GM18858 (cell line): ENCODE measurements around the gene LHPP.

ENCODE experiments used
- ATAC-seq: cut with Tn5 transposase; IDR thresholded peaks from one replicate; pipeline ENCODE4 v1.9.1; 2021; ENCODE audit not compliant: unreplicated experiment

LHPP gene

DNA sequence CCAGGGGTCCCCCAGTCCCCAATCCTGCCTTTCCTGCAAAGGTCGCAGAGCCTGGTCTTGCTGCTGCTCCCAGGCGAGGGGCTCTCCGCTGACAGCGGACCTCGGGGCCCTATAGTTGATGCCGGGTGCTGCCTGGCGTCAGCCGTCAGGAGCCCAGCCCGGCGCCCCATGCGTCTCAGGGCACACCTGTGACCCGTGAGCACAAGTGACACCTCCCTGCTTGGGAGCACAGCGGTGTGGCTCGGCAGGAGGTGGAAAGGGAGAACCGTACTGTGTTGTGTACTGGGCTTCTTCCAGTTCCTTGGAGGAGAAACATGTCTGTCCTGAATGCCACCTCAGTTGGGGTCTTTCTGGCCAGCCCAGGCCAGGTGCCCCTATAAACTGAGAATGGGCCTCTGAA, 56.7 kb downstream of the LHPP start:
- ATAC-seq: no peak

DNA sequence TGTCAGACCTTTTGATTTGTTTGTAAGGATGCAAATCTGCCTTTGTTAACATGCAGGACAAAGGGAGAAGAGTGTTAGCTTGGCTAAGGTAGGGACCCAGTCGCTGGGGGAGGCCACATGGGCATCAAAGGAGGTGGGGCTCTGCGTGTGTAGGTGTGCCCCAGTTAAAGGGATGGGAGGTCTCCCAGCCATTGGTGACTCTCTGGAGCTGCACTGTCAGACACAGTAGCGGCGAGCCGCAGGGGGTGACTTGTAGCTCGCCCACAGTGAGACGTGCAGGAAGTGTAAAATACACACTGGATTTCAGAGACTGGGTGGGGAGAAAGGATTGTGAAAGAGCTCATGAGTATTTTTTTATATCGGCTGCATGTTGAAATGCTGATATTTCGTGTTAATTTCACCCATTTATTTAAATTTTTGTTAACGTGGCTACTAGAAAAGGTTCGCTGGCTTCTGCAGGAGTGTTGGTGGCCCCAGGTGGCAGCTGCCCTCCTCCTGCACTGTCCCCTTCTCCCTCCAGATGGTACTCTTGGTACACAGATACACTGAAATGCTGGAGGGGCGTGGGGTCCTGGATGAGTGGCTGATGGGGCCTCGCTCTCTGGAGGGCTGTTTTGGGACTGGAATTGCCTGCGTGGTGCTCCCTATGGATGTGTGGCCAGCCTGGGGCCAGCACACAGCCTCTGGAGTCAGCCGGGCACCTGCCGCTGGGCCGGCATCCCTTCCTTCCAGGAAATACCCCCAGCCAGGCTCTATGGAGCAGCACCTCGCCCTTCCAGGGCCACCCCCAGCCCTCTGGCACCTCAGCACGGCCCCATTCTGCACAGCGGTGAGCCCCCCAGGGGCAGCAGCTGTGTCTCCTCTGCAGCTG, 59.2 kb downstream of the LHPP start:
- ATAC-seq: no peak

DNA sequence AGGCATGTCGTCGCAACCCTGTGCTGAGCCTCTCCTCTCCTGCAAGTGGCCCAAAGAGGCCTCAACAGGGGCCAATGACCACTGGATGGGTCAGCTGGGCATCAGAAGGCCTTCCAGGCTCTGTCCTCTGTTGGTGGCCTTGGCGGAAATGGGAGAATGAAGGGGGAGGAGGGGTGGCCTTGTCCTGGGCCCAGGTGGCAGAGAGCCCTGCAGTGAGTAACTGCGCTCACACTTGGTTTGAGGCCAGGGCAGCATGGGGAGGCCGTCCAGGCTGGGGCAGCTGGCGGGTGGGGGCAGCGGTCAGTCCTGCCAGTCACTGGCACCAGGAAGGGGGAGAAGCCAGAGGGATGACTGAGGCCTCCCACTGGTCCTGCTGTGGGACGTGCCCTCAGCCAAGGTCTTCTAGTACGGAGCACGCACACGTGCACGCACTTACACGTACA, 59.8 kb downstream of the LHPP start:
- ATAC-seq: no peak

DNA sequence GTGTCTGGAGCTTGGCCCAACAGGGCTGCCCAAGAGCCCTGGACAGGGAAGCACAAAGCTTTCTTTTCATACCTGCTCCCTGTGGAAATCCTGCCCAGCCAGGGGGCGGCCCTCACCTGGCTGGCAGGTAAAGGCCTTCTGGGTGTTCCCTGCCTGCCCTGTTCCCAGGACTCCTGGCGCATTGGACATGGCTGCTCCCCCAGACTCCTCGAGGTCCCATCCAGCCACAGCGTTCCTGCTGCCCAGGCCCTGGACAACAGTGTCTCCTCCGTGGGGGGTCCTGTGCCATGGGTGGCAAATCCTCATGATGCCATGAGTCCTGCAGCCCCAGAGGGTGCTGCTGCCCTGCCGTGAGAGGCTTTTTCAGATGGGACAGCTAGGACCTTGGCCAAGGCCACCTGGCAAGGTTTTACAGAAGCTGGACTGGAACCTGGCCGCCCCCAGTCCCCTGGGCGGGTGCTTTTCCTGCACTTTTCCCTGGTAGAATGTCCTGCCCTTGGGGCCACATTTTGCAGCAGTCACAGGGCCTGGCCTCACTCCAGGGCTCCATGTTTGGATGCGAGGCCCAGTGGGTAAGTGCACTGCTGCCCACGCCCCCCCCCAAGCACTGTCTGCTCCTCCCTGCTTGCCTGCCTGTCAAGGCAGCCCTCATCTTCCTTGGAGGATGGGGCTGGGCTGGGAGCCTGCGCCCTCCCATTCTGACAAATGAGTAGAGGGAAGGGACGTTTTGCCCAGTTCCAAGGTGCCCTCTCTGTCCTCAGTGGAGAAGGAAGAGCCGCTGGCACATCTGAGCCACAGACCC, 60.7 kb downstream of the LHPP start:
- ATAC-seq: no peak

DNA sequence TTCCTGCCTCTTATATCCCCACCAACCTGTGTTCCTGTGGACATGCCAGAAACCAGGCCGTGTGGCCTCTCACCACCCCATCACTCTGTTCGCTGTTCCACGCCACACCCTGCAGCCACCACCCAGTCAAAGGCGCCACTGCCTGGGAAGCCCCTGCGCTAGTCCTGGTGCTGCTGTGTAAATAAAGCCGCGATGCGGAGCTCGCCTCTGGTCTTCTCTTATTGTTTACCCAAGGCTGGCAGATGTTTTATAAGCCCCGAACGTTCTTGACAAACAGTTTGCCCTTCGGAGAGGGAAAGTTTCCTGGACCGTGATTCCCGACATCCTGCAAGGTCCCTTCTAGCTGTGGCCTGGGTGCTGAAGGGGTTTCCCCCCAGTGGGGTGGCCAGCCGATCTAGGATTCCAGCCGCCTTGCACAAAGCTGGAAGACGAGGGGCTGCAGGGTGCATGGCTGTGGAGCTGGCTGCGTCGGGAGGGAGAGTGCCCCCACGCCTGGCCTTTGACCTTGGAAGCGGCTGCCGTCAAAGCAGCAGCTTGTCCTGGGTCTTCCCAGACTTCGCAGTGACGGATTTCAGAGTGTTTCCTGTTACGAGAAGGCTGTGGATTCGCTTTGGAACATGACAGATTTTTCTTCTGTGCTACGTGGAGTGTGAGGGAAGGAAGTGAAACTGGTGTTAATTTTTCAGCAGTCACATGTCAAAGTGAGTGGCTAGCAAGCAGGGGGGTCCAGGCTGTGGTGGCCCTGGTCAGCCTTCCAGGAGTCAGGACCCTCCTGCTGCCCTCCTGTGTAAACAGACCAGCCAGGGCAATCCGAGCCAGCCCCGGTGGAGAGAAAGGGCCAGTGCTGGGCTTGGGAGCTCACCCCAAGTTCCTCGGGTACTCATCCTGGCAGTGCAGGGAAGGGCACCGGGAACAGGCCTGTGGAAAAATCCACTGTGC, 61.6 kb downstream of the LHPP start:
- no peak for ATAC-seq

DNA sequence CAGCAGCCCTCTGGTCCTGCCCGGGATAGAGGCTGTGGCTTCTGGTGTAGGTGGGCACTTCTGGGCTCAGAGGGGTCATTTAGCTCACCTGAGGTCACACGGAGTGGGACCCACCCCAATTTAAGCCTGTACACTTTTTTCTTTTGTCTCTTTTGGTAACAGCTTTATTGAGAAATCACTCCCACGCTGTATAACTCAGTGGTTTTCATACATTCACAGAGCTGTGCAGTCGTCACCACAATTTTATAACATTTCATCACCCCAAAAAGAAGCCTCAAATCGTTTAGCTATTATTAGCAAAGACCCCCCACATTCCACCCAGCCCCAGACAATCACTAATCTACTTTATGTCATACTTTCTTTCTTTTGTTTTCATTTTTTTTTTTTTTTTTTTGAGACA, 62.3 kb downstream of the LHPP start:
- no peak for ATAC-seq

DNA sequence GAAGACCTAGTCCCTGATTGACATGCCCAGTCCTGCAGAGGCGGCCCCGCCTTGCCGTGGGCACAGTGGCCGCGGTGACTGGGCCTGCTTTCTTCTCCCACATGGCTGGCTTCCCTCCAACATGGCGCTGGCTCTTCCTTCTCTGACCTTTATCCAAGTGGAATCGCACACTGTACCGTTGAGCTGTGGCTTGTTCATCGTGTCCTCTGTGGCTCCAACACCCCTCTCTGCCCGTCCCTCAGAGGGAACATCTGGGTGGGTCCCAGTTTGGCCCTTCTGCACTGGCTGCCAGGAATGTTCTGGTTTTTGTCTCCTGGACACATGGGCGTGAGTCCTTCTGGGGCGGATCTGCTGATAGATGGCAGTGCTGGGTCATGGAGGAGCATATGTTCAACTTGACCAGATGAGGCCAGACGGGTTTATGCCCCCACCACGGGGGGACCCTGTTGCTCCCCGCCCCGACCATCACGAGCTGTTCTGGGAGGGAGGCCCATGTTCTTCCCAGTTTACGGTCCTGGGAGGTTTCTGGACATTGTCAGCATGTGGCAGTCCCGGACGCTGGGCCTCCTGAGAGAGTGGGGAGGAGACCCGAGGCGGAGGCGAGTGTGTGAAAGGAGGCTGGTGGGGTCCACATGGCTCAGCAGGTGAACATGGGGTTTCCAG, 63.5 kb downstream of the LHPP start:
- no peak for ATAC-seq

DNA sequence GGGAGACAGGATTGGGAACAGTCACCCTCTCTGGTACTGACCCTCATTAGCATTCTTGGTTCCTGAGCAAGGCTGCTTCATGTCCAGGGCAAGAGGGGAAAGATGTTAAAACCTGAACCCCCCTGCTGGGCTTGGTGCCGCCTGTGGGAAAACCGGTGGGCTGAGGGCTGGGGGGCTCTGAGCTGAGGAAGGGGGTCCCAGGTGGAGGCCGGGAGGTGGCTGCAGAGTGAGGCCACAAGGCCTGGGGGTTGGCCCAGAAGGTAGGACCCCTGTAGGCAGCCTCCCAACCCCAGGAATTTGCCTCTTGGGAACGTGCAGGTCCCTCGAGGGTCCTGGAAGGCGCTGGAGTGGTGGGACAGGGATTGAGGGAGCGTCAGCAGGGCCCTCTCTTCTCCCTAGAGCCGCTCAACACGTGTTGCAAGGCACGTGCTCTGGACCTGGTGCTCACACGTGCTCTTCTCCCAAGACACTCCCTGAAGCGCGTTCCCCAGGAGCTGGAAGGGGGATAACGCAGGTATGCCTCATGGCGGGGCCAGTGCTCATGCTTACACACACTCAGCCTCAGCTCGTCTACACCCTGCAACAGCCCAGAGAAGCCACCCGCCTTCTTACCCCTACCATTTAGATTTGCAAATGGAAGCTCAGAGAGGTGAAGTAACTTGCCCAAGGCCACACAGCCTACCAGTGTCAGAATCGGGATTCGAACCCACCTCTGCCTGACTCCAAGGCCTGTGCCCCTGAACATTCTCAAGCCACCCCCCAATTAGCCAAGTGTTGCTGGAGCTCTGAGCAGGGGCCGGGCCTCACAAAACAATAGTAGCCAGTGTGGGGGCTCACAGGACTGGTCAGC, 64.4 kb downstream of the LHPP start:
- ATAC-seq: no peak

DNA sequence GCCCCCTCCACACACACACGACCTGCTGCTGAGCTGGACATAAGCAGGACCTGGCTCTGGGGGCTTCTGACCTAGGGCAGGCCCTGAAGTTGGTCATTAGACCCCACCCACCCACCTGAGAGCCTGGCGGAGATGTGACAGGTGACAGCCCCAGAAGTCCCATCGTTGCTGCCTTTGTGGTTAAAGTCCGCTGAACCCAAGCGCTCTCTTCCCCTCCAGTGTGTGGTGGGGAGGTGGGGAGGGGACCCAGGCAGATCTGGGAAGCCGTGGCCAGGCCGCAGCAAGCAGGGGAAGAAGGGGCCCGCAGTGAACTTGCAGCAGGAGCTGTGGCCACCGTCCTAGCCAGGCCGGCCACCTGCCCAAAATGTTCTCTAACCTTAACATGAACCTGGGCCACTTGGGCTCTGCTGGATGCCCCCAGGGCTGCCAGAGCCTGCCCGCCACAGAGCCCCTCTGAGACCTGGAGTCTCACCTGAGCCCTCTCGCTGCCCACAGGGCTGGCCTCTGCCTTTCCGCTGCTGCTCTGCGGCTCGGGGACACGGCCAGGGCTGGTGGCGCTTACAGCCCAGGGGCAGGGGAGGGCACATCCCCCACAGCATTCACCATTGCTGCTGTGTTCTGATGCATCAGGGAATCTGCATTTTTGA, 65.1 kb downstream of the LHPP start:
- no peak for ATAC-seq

DNA sequence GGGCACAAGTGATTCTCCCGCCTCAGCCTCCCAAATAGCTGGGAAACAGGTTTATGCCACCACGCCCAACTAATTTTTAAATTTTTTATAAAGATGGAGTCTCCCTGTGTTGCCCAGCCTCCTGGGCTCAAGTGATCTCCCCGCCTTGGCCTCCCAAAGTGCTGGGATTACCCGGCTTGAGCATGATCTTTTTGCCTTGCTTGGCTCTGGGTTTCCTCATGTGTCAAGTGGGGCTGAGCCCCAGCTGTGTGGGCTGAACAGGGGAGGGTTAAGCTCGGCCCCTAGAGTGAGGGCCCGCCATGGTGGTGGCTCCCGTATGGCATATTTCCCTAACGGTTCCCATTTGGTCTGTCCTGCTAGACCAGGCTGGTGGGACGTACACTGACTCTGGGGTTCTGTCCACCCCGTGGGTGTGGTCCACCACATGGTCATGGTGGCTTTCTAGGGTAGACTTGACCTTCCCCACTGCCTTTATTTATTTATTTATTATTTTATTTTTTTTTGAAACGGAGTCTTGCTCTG, 66.3 kb downstream of the LHPP start:
- no peak for ATAC-seq

DNA sequence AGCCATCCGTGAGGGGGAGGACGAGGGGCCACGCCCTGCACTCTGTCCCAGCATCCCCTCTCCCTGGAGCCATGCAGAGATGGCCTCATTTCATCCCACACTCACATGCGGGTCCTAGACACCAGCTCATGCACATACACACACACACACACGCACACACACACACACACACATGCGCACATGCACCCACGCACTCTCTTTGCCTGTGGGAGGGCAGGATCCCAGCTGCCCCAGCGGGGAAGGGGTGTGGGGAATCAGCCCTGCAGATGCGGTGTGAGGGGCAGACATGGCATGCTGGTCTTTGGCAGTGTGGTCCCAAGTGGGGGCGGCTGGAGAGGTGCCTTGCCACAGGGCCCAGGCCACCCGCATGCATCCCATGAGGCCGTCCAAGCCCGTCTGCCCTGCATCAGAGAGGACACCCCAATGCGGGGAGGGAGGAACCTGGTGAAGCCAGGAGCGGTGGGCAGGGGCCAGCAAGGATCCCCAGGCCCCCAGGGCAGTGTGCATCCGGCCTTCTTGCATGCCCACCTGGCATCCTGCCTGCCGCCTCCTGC, 68.1 kb downstream of the LHPP start:
- no peak for ATAC-seq

DNA sequence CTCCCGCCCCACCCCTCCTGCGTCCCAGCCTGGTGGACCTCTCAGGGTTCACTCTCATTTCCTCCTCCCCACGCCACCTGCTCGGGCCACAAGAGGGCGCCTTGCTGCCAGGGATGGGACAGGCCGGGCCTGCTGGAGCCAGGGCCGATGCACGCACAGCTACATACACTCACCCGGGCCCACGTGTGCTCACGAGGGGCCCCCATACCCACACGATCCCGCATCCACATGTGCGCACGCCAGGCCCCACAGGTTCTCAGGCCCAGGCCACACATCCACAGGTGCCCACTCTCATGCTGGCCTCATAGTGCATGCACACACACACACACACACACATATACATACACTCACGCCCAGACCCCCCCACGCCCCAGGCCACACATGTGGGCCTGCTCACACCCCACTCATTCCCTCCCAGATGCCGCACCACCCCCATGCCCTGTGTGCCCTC, 68.6 kb downstream of the LHPP start:
- ATAC-seq: peak; percentile 76

DNA sequence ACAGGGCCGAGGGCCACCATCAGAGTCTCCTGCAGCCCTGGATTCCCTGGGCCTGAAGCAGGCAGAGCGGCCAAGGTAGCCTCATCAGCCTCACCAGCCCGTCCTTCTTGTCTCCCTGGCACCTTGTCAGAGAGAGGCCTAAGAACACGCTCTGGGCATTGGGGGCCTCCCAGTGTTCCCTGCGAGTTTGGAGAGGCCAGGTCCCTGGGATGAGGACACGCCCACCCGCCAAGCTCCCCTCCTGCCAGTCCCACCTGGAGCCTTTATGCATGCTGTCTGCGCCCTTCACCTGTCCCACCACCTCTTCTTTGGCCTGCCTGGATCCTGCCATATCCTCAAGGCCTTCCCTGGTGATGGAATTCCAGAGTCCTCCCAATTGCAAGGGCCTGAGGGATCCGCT, 69.2 kb downstream of the LHPP start:
- no peak for ATAC-seq

DNA sequence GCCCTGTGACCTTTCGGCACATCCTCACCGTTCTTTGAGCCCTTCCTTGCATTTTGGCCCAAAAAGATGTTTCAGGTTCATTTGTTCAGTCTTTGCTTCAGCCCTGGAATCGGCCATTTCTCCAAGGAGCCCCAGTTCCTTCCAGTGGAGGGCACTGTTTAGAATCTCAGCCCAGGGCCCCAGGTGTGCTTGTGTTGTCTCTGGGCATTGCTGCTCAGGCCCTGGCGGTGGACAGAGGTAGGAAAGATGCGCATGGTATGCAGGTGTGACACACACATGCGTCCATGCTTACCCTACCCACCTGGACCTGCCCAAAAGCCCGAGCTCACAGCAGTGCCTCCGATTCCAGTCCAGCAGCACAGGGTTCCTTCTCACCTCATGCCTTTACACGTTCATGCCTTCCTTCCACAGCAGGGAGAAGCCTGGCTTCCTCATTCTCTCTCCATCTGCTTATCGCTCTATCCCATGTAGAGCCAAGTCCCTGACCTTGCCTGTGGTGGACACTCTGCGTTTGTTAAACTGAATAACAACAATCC, 70.6 kb downstream of the LHPP start:
- no peak for ATAC-seq

DNA sequence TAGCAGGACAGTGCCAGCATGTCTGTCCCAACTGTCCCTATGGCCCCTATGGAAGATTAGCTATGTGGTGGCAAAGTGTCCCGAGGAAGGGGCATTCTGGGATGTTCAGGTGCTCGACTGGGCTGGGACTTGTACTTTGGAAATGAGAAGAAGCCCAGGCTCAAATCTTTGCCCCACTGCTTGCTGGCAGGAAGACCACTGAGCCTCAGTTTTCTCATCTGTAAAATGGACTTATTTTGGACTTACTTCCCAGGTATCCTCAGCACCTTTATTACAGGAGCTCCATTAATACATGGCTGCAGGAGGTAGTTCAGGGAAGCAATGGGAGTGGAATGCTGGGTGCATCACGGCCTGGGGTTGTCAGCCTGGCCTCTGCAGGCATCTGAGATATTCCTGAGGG, 71.2 kb downstream of the LHPP start:
- no peak for ATAC-seq

DNA sequence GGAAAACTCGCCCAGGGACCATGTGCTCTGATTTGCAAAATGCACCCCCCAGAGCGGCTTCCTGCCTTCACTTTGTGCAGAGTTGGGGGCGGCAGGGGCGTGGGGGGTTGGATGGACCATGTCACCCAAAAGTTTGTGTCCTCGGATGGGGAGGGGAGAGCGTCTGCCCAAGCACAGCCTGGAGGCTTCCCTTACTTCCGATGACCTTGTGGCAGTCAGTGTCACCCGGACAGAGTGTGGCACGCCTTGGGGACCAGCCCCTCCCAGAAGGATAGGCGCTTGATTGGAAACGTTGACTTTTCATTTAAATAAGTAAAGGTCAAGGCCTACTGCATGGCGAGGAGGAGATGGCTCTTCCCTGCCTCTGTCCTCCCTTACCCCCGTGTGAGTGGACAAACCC, 71.6 kb downstream of the LHPP start:
- ATAC-seq: no peak

DNA sequence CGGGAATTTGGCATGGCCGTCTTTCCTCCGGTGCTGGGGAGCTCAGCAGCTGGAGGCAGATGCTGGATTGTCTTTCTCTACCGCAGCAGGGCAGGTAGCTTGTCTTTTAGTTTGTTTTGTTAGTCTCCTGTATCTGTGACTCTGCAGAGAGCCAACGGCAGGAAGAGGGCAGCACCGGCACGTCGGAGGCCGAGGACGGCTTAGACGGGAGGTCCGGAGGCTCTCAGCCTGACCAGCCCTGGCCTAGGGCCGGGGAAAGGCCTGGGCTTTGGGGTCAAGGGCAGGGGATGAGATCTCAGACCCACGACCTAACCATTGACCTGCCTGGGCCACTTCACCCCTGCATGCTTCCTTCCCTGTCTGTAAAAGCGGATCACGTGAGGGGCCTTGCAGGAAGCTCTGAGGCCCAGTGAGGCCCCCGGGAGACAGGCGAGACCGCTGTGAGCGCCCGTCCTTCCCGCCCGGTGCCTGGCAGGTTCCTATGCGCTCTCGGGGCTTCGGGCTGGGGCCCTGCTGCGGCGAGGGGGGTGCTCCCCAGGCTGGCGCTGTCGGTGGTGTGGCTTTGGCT, 72.7 kb downstream of the LHPP start:
- ATAC-seq: no peak
